Hepatocyte (in vitro differentiated cells): ENCODE measurements around the gene TBC1D32.

ENCODE experiments used
- EZH2 ChIP-seq: fragments of 200-600 bp; sonication (generic); IDR thresholded peaks from 2 replicates; pipeline ENCODE4 v1.6.1; 2016; ENCODE audit warnings: antibody characterized with exemption, mild to moderate bottlenecking, borderline replicate concordance
- EZH2phosphoT487 ChIP-seq: fragments of 200-600 bp; sonication (generic); IDR thresholded peaks from one replicate; pipeline ENCODE4 v1.6.1; 2018; ENCODE audit warnings: antibody characterized with exemption, mild to moderate bottlenecking, low read depth, moderate library complexity; ENCODE audit not compliant: unreplicated experiment, severe bottlenecking
- TF ChIP-seq, protein P1 (sequence below): fragments of 200-600 bp; sonication (generic); IDR thresholded peaks from 2 replicates; pipeline ENCODE4 v1.5.1; 2016; ENCODE audit warnings: antibody characterized with exemption, mild to moderate bottlenecking; ENCODE audit not compliant: poor library complexity

DNA sequence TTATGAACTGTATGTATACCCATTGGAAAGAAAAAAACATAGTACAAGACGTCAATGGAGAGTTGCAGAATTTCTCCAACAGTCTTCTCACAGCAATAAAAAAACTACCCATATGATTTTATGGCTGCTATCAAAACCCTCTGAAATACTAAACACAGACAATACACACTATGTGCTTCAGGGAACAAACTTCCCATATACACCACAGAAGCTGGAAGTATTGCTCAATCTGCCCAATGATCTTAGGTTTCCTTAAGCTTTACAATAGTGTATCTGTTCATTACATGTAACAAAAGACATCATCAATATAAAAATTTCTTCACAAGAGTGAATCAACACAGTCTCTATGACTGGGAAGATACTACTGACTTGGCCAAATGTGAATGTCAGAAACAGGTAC lies 150.5 kb downstream of the TBC1D32 start:
- TF ChIP-seq, protein P1, sequence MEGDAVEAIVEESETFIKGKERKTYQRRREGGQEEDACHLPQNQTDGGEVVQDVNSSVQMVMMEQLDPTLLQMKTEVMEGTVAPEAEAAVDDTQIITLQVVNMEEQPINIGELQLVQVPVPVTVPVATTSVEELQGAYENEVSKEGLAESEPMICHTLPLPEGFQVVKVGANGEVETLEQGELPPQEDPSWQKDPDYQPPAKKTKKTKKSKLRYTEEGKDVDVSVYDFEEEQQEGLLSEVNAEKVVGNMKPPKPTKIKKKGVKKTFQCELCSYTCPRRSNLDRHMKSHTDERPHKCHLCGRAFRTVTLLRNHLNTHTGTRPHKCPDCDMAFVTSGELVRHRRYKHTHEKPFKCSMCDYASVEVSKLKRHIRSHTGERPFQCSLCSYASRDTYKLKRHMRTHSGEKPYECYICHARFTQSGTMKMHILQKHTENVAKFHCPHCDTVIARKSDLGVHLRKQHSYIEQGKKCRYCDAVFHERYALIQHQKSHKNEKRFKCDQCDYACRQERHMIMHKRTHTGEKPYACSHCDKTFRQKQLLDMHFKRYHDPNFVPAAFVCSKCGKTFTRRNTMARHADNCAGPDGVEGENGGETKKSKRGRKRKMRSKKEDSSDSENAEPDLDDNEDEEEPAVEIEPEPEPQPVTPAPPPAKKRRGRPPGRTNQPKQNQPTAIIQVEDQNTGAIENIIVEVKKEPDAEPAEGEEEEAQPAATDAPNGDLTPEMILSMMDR: no peak
- TF ChIP-seq EZH2 (no peak), EZH2phosphoT487 (no peak)
